GM23338 (cell line): ENCODE data around the gene JAKMIP3. TPM values are rescaled to one million over a fixed set of nuclear protein-coding genes. Genes with fewer than 3 reads are reported as not detected.

Experiments used
- ATAC-seq: fragments of 200-7000 bp; cut with Tn5 transposase; 3 replicates; pipeline ENCODE4 v1.9.1; 2020
- DNase-seq: peaks from one replicate; pipeline ENCODE4 v3.0.0-alpha.2; 2015; ENCODE audit warnings: low spot score
- H2AFZ ChIP-seq: fragments of 200-600 bp; sonication (generic); 2 replicates; pipeline ENCODE4 v1.8.0; 2016; ENCODE audit warnings: antibody characterized with exemption, mild to moderate bottlenecking, moderate library complexity
- H3F3A ChIP-seq: fragments of 200-600 bp; sonication (generic); replicated peaks from 2 replicates; pipeline ENCODE4 v1.8.0; 2017; ENCODE audit warnings: antibody characterized with exemption, mixed run types, low read depth
- H3K27ac ChIP-seq: fragments of 200-600 bp; sonication (generic); 2 replicates; pipeline ENCODE4 v1.6.1; 2016; ENCODE audit warnings: low read depth
- H3K27me3 ChIP-seq: fragments of 200-600 bp; sonication (generic); 2 replicates; pipeline ENCODE4 v1.8.0; 2016; ENCODE audit warnings: mild to moderate bottlenecking, mixed run types, moderate library complexity; ENCODE audit not compliant: insufficient read depth
- H3K36me3 ChIP-seq: fragments of 200-600 bp; sonication (generic); 2 replicates; pipeline ENCODE4 v1.8.0; 2016; ENCODE audit warnings: mild to moderate bottlenecking; ENCODE audit not compliant: insufficient read depth
- H3K4me1 ChIP-seq: fragments of 200-600 bp; sonication (generic); 2 replicates; pipeline ENCODE4 v1.8.0; 2016; ENCODE audit warnings: mild to moderate bottlenecking, moderate library complexity; ENCODE audit not compliant: insufficient read depth
- H3K4me2 ChIP-seq: fragments of 200-600 bp; sonication (generic); 2 replicates; pipeline ENCODE4 v1.7.1; 2017; ENCODE audit warnings: mixed run types
- H3K4me3 ChIP-seq: fragments of 200-600 bp; sonication (generic); 2 replicates; pipeline ENCODE4 v1.6.1; 2016; ENCODE audit warnings: mixed run types
- H3K79me2 ChIP-seq: fragments of 200-600 bp; sonication (generic); replicated peaks from 2 replicates; pipeline ENCODE4 v1.8.0; 2017; ENCODE audit warnings: mild to moderate bottlenecking; ENCODE audit not compliant: insufficient read depth
- H3K9me2 ChIP-seq: fragments of 200-600 bp; sonication (generic); 2 replicates; pipeline ENCODE4 v1.8.0; 2017; ENCODE audit not compliant: insufficient read depth
- H4K20me1 ChIP-seq: fragments of 200-600 bp; sonication (generic); replicated peaks from 2 replicates; pipeline ENCODE4 v1.8.0; 2017; ENCODE audit warnings: mild to moderate bottlenecking; ENCODE audit not compliant: insufficient read depth
- H3K27ac Mint-ChIP-seq: 2 replicates; pipeline ENCODE4 v1.8.0; 2020; ENCODE audit warnings: inconsistent platforms, mild to moderate bottlenecking, moderate library complexity, mixed read lengths
- H3K27me3 Mint-ChIP-seq: 3 replicates; pipeline ENCODE4 v1.8.0; 2022; ENCODE audit warnings: low read depth, mild to moderate bottlenecking, moderate library complexity, mixed read lengths, inconsistent platforms; ENCODE audit not compliant: insufficient read depth, poor library complexity
- H3K36me3 Mint-ChIP-seq: 3 replicates; pipeline ENCODE4 v1.8.0; 2021; ENCODE audit warnings: low read depth, mild to moderate bottlenecking, inconsistent platforms, moderate library complexity, mixed read lengths
- H3K4me1 Mint-ChIP-seq: 3 replicates; pipeline ENCODE4 v1.8.0; 2020; ENCODE audit warnings: mild to moderate bottlenecking, inconsistent platforms, mixed read lengths
- H3K4me3 Mint-ChIP-seq: 3 replicates; pipeline ENCODE4 v1.8.0; 2021; ENCODE audit warnings: moderate library complexity, mild to moderate bottlenecking, inconsistent platforms, mixed read lengths
- H3K9me3 Mint-ChIP-seq: 3 replicates; pipeline ENCODE4 v1.8.0; 2020; ENCODE audit warnings: moderate library complexity, mild to moderate bottlenecking, inconsistent platforms, mixed read lengths
- CREB1 ChIP-seq: fragments of 250-450 bp; sonication (Bioruptor Pico); IDR thresholded peaks from 2 replicates; pipeline ENCODE4 v1.5.0; 2020; ENCODE audit warnings: low read depth, mild to moderate bottlenecking, moderate library complexity
- EZH2 ChIP-seq: fragments of 200-600 bp; sonication (generic); IDR thresholded peaks from one replicate; pipeline ENCODE4 v1.8.0; 2017; ENCODE audit warnings: antibody characterized with exemption, mild to moderate bottlenecking, low read depth; ENCODE audit not compliant: unreplicated experiment
- EZH2phosphoT487 ChIP-seq: fragments of 200-600 bp; sonication (generic); IDR thresholded peaks from one replicate; pipeline ENCODE4 v1.8.1; 2018; ENCODE audit warnings: antibody characterized with exemption; ENCODE audit not compliant: unreplicated experiment
- NANOG ChIP-seq: IDR thresholded peaks from 2 replicates; pipeline ENCODE4 v1.6.1; 2016; ENCODE audit warnings: antibody characterized with exemption, borderline replicate concordance
- POLR2AphosphoS5 ChIP-seq: IDR thresholded peaks from 2 replicates; pipeline ENCODE4 v1.6.1; 2016; ENCODE audit warnings: antibody characterized with exemption, low read depth
- STAT1 ChIP-seq: IDR thresholded peaks from one replicate; pipeline ENCODE4 v1.6.1; 2016; ENCODE audit warnings: antibody characterized with exemption; ENCODE audit not compliant: unreplicated experiment
- ZNF114 ChIP-seq: fragments of 250-450 bp; sonication (Bioruptor Pico); IDR thresholded peaks from 2 replicates; pipeline ENCODE4 v1.5.0; 2020; ENCODE audit warnings: mild to moderate bottlenecking, moderate library complexity
- ZNF331 ChIP-seq: fragments of 250-450 bp; sonication (Bioruptor Pico); IDR thresholded peaks from 2 replicates; pipeline ENCODE4 v1.5.0; 2020; ENCODE audit warnings: low read depth, mild to moderate bottlenecking, moderate library complexity
- polyA plus RNA-seq: library from polyadenylated mRNA; unstranded; fragments of >200 nt; fragmentation: Nextera tagmentation; extraction: Ambion mirVana; gene quantifications from 2 replicates; pipeline ENCODE4 v1.2.1, GENCODE V29; 2016
- total RNA-seq: library from RNA; depleted of rRNA; stranded (reverse); fragments of >200 nt; shearing (Covaris generic); gene quantifications from 2 replicates; pipeline ENCODE4 v1.2.3, GENCODE V29; 2014
- TF ChIP-seq, protein P1 (sequence below): IDR thresholded peaks from one replicate; pipeline ENCODE4 v1.6.1; 2018; ENCODE audit warnings: antibody characterized with exemption; ENCODE audit not compliant: unreplicated experiment
- TF ChIP-seq, protein P2 (sequence below), 2 experiments: fragments of 200-600 bp in 1 of 2; sonication (generic) in 1 of 2; conservative IDR thresholded peaks; 2 replicates each; pipeline versions ENCODE4 v1.5.1 to v1.6.1; 2016 to 2017; ENCODE audit warnings: antibody characterized with exemption in 2 of 2, low read depth in 2 of 2, mild to moderate bottlenecking in 2 of 2, moderate library complexity in 1 of 2
- TF ChIP-seq, protein P3 (sequence below): IDR thresholded peaks from 2 replicates; pipeline ENCODE4 v1.6.1; 2016; ENCODE audit warnings: antibody characterized with exemption

The JAKMIP3 gene
- total and polyA plus RNA-seq, 2 experiments from 2014 or later, result 0.87 to 1.2 TPM

DNA sequence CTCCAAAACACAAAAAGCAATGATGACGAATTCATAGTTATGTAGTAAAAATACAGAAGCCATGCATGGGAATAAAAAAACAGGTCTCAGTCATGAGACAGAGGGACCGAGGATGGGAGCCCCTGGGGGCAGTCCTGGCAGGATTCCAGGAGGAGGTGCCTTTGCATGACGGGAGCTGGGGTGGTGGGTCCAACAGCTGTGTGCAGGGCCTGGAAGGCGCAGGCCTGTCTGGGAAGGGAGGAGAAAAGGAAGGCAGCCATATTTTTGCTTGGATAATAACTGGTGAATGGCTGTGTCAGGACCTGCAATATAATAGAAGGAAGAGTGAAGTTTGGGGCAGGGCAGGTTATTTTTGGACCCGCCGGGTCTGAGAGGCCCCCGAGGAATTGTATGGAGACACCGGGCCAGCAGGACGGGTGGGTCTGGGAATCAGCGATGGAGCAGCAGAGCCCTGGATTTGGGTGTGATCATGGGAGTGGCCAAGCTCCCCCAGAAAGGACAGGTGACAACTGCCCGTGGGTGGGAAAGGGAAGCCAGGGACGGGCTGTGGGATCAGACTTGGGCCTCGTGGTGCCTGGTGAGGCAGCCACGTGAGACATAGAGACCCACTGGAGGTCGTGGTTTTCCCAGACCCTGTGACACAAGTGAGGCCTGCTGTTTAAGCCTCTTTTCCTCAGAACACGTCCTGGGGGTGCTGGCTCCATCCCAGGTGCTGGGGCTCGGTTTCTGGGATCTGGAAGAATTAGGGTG, 2.9 kb upstream of the JAKMIP3 start:
- Histone ChIP-seq H3K4me2 (no peak overlapping the region), H2AFZ (no peak overlapping the region), H3K27me3 (no peaks in the 10 kb centered on the region), H3K4me1 (peaks cover 11% of the 10 kb centered on the region), H4K20me1 (no peaks in the 10 kb centered on the region), H3F3A (peaks cover 4% of the 10 kb centered on the region; the same call in 1 of the 2 replicates), H3K36me3 (no peaks in the 10 kb centered on the region), H3K4me3 (no peak overlapping the region), H3K79me2 (no peaks in the 10 kb centered on the region), H3K27ac (no peak overlapping the region), H3K9me2 (no peaks in the 10 kb centered on the region)
- Mint-ChIP-seq H3K4me1 (peaks cover 33% of the 10 kb centered on the region), H3K27ac (no peak overlapping the region), H3K36me3 (peaks cover 3% of the 10 kb centered on the region; the same call in 1 of the 3 replicates), H3K27me3 (peaks cover 9% of the 10 kb centered on the region), H3K9me3 (no peaks in the 10 kb centered on the region; the same call in 2 of the 3 replicates), H3K4me3 (no peak overlapping the region)
- TF ChIP-seq, protein P1, sequence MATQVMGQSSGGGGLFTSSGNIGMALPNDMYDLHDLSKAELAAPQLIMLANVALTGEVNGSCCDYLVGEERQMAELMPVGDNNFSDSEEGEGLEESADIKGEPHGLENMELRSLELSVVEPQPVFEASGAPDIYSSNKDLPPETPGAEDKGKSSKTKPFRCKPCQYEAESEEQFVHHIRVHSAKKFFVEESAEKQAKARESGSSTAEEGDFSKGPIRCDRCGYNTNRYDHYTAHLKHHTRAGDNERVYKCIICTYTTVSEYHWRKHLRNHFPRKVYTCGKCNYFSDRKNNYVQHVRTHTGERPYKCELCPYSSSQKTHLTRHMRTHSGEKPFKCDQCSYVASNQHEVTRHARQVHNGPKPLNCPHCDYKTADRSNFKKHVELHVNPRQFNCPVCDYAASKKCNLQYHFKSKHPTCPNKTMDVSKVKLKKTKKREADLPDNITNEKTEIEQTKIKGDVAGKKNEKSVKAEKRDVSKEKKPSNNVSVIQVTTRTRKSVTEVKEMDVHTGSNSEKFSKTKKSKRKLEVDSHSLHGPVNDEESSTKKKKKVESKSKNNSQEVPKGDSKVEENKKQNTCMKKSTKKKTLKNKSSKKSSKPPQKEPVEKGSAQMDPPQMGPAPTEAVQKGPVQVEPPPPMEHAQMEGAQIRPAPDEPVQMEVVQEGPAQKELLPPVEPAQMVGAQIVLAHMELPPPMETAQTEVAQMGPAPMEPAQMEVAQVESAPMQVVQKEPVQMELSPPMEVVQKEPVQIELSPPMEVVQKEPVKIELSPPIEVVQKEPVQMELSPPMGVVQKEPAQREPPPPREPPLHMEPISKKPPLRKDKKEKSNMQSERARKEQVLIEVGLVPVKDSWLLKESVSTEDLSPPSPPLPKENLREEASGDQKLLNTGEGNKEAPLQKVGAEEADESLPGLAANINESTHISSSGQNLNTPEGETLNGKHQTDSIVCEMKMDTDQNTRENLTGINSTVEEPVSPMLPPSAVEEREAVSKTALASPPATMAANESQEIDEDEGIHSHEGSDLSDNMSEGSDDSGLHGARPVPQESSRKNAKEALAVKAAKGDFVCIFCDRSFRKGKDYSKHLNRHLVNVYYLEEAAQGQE, result no peak
- no peak for TF ChIP-seq STAT1
- no peak for TF ChIP-seq NANOG
- ATAC-seq, result no peak
- DNase-seq, result no peak

DNA sequence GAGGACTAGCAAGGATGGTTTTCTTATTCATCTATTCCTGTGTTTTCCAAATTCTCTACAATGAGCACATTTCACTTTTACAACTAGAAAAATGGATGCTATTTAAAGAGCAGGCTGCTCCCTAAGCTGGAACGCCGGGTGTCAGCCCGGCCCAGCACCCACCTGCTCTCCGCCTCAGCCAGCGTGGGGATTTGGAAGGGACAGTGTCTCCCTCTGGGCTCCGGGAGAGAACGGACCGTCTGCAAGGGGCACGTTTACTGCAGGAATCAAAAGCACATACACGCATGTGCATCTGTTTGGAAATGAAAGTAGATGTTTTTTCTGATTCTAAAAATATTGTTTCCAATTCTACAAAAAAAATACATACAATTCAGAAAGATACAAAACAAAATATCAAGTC, 2.3 kb upstream of the JAKMIP3 start:
- Histone ChIP-seq H3K79me2 (no peaks in the 10 kb centered on the region), H3K4me2 (no peak overlapping the region), H3K36me3 (no peaks in the 10 kb centered on the region), H3K27me3 (no peaks in the 10 kb centered on the region), H4K20me1 (no peaks in the 10 kb centered on the region), H3K4me3 (no peak overlapping the region), H3K27ac (no peak overlapping the region), H3K9me2 (no peaks in the 10 kb centered on the region), H2AFZ (no peak overlapping the region), H3F3A (peaks cover 4% of the 10 kb centered on the region; the same call in 1 of the 2 replicates), H3K4me1 (peaks cover 11% of the 10 kb centered on the region)
- DNase-seq, result no peak
- Mint-ChIP-seq H3K9me3 (no peaks in the 10 kb centered on the region; the same call in 2 of the 3 replicates), H3K4me1 (peaks cover 33% of the 10 kb centered on the region), H3K27me3 (peaks cover 9% of the 10 kb centered on the region), H3K4me3 (no peak overlapping the region), H3K27ac (no peak overlapping the region), H3K36me3 (peaks cover 3% of the 10 kb centered on the region; the same call in 1 of the 3 replicates)
- ATAC-seq, result no peak
- no peak for TF ChIP-seq CREB1 (CRISPR knock-in tag)
- TF ChIP-seq ZNF331 (CRISPR knock-in tag), result no peak
- TF ChIP-seq, protein P2, sequence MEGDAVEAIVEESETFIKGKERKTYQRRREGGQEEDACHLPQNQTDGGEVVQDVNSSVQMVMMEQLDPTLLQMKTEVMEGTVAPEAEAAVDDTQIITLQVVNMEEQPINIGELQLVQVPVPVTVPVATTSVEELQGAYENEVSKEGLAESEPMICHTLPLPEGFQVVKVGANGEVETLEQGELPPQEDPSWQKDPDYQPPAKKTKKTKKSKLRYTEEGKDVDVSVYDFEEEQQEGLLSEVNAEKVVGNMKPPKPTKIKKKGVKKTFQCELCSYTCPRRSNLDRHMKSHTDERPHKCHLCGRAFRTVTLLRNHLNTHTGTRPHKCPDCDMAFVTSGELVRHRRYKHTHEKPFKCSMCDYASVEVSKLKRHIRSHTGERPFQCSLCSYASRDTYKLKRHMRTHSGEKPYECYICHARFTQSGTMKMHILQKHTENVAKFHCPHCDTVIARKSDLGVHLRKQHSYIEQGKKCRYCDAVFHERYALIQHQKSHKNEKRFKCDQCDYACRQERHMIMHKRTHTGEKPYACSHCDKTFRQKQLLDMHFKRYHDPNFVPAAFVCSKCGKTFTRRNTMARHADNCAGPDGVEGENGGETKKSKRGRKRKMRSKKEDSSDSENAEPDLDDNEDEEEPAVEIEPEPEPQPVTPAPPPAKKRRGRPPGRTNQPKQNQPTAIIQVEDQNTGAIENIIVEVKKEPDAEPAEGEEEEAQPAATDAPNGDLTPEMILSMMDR (conservative IDR thresholded peaks at IDR 0.05; ENCODE audit: low read depth in 2 of 2), result no peak
- no peak for TF ChIP-seq STAT1
- TF ChIP-seq EZH2phosphoT487, result no peak
- no peak for TF ChIP-seq EZH2
- no peak for TF ChIP-seq ZNF114 (CRISPR knock-in tag)
- TF ChIP-seq, protein P1, result no peak
- no peak for TF ChIP-seq POLR2AphosphoS5
- TF ChIP-seq, protein P3, sequence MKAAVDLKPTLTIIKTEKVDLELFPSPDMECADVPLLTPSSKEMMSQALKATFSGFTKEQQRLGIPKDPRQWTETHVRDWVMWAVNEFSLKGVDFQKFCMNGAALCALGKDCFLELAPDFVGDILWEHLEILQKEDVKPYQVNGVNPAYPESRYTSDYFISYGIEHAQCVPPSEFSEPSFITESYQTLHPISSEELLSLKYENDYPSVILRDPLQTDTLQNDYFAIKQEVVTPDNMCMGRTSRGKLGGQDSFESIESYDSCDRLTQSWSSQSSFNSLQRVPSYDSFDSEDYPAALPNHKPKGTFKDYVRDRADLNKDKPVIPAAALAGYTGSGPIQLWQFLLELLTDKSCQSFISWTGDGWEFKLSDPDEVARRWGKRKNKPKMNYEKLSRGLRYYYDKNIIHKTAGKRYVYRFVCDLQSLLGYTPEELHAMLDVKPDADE, result no peak
- no peak for TF ChIP-seq NANOG
